GM19324 (cell line): ENCODE data around the gene TNS1.

Experiments used
- ATAC-seq: cut with Tn5 transposase; IDR thresholded peaks from one replicate; pipeline ENCODE4 v1.9.1; 2021; ENCODE audit warnings: mild to moderate bottlenecking, moderate library complexity; ENCODE audit not compliant: unreplicated experiment, low FRiP score

The TNS1 gene

DNA sequence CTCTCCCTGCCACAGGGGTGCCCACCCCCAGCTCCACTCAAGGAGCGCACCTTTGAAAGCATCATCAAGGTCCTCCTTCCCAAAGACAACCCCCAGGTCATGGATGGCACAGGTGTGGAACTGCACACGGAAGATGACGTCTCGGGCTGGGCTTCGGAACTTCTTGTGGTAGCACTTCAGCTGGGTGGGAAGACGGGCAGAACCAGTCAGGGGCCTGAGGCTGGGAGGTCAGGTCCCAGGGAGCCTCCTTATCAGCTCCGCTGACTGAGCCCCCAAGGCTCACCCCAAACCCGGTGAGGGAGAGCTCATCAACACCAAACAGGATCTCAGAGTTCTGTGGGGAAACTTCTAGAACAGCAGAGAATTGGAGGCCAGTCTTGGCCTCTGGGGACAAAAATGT is 117.8 kb downstream of the TNS1 start:
- no peak for ATAC-seq

DNA sequence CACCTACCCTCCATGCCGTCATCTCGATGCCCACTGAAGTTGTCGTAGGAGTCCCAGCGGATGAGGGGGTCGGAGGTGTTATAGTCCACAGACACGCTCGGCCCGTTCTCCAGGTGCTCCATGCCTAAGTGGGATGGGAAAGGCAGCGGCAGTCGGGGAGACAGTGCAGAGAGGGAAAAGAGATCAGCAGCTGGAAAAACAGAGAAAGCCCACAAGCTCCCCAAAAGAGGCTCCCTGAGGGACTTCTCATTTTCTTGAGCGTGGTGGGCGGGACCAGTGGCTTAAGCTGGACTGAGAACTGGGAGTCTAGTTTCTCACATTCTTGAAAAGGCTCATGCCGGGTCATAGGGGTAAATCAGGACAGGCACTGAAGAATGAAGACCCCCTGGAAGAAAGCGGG is 121.9 kb downstream of the TNS1 start:
- ATAC-seq, result no peak

DNA sequence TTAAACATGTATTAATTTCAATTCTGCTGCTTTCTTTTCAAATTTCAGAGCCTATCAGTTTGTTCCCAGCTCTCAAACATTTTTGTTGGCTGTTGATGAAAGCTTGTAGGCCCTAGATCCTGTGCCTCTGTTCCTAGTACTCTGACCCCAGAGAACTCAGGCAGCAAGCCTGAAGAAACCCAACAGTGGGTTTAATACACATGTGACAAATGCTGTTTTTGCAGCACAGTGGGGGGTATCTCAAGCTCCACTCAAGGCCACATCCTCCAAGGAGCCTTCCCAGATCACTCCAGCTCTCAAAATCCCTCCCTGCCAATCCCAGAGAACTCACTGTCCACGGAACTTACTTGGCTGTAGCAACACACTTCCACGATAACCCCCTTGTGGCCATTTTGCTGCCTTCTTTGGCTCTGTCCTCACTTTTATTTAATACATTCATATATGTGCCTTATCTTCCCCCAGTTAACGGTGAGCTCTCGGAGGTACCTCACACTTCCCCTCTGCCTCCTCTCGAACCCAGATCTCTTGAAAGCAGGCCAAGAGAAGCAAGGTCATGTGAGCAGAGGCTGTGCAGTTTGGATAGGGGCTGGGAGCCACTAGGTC is 122.4 kb downstream of the TNS1 start:
- ATAC-seq, result no peak

DNA sequence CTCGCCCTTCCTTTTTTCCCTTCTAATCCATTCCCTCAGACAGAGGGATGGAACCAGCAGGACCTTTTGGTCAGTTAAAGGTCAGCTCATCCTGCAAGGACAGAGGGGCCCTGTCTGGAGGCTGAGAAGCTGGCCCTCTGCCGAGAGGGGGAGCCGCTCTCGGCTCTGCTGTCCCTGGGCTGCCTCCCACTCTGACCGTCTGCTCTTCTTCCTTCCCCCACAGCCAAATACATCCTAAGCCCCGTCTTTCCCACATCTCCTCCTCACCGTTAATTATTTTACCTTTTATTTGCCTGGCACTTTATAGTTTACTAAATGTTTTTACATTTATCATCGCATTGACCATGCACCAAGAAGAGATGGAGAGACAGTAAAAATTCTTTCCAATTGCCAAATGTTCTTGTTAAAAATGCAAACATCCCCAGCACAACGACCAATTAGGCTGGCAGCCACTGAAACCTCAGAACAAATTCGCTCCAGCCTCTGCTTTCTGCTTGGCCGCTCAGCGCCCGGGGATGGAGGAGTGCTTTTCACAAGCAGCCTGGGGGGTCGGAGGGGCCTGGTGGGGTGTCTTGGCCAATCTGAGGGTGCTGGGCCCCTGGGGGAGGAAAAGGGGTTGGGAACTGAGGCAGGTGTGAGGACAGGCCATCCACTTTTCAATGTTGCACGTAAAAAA is 123.7 kb downstream of the TNS1 start:
- ATAC-seq, result no peak

- no peak for ATAC-seq
These were observed 124.9 kb downstream of the TNS1 start for GRCh38 chr2:217877866-217878265.

DNA sequence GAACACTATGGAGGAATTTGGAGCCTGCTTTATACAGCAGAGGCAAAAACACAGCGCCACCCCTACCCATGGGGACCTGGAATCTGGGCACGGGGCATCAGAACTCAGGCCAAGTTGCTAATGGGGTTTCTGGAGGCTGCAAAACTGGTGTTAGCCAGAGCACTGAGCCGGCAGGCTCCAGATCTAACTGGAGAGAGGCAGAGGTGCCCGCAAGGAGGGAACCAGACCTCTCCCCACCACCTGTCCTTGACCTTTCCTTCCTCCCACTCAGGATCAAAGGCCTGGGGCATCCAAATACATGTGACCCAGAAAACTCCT is 126.6 kb downstream of the TNS1 start:
- ATAC-seq, result no peak

GRCh38 chr2:217875556-217876252 is 127.1 kb downstream of the TNS1 start:
- ATAC-seq, result no peak

DNA sequence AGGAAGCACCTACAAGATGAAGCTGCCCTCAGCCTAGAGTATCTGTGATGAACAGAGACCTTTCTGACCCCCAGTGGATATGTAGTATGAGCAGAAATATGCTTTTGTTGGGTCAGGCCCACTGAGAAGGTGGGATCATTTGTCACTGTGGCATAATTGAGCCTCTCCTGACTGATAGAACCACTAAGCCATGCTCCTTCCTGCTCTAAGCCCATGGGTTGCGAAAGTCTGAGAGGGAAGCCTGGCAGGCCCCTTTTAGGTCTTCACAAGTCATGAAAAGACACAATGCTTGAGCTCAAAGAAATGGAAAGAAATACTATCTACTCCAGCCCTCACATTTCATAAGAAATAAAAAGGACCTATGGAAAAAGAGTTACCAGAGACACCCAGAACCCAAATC is 127.7 kb downstream of the TNS1 start:
- no peak for ATAC-seq

GRCh38 chr2:217873371-217873770 is 129.4 kb downstream of the TNS1 start:
- no peak for ATAC-seq

GRCh38 chr2:217872319-217872718 is 130.5 kb downstream of the TNS1 start:
- no peak for ATAC-seq

- no peak for ATAC-seq
These were observed 132.2 kb downstream of the TNS1 start for GRCh38 chr2:217870528-217871011.

DNA sequence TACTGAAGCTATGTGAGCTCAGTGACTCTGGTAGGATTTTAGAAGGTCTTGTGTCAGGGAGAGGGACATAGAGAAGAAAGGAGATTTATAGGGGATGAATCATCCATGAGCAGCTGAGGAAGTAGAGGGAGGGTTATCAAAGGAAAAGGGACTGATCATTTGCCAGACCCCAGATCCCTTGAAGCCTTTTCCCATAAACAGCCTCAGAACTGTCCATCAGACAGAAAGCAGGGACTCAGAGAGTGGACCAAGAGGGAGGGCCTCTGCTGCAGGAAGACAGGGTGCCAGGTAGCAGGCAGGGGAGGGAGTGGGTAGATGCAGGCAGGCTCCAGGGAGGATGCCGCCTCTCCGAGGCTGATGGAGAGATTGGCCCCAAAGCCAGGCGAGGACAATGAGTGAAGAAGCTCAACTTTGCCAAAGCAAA is 133.9 kb downstream of the TNS1 start:
- ATAC-seq, result no peak

DNA sequence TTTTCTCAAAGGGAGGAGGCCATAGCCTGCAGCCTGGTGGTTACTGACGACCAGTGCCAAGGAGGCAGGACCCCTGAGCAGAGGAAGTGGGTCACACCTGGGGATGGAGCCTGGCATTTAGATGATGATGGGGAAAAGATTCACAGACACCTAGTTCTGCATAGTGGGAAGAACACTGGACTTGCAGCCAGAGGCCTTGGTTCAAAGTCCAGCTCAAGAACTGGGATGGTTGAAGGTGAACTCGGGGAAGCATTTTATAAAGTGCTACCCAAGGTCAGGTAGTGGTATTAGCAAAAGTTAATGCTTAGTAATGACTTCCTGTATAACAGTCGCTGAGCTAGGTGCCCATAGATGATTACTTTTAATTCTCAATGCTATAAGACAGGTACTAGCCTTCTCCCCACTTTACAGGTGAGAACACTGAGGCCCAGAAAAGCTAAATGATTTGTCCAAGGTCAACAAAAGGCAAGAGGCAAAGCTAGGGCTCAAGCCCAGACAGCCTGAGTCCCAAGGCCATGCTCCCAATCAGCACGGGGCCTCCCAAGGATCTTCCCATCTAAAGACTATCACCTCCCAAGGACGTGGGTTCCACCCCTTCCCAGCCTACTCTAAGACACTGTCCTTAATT is 134.4 kb downstream of the TNS1 start:
- no peak for ATAC-seq

GRCh38 chr2:217866457-217866856 is 136.3 kb downstream of the TNS1 start:
- ATAC-seq, result no peak

DNA sequence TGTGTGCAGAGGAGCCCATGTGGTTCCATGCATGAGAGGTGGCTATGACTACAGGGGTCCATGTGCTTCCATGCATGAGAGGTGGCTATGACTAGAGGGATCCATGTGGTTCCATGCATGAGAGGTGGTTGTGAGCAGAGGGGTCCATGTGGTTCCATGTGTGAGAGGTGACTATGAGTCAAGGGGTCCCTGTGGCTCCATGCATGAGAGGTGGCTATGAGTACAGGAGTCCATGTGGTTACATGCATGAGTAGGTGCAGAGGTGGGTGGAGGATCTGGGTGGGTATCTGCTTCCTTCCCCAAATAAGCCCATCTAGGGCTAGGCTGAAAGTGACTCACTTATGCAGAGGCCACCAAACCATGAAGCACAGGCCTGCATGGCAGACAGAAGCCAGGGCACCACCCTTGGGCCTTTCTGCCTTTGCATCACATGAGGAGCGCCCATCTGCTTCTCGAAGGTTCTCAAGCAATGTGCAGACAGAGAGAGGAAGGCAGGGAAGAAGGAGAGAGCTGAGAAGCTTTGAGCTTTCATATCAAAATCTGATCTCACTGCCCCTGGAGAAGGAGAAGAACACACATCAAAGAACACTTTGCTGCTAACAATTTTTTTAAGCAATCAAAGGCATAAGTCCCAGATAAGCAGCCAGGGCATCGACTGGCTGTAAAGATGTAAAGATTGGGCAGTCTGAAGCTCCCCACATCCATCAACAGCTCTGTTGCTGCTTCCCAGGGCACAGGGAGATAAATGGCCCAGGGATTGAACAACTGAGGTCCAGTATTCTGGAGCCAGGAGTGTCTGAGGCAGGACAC is 137.6 kb downstream of the TNS1 start:
- ATAC-seq, result no peak

DNA sequence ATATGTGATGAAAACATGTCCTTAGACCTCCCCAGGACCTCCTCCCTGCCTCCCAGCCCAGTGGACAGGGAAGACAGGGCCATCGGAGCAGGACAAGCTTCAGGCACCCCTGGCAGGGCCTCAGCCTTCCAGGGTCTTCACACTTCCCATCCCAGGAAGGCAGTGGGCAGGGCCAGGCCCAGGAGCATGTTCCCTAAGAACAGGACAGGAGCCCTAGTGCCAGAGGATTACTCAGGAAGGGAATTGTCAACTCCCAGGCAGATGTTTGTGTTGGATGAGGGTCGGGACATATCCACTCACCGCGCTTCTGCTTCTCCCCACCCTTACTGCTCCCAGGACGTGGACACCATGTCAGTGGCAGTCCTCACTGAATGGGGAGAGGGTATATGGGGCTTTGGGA is 138.9 kb downstream of the TNS1 start:
- no peak for ATAC-seq

- ATAC-seq, result no peak
These were observed 141.4 kb downstream of the TNS1 start for GRCh38 chr2:217861334-217861877.

DNA sequence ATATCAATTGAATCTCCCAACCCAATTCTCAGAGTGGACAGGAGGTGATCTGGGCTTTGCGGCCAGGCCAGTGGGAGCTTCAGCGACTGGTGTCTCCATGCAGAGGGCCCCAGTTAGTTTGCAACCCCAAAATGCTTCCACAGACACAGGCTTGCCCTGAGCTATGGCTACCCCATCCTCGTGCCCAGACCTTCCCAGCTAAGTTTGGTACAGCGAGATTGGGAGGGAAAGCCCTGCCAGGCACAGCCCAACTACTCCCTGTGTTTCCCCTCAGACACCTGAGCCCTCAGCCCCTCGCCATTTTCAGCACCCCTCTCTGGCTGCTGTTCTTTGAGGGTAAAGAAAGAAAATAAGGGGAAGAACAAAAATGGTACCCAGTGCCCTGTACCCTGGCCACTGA is 142.9 kb downstream of the TNS1 start:
- ATAC-seq, result no peak

- ATAC-seq, result no peak
These were observed 144.0 kb downstream of the TNS1 start for GRCh38 chr2:217858519-217859491.
